DMS79 (cell line): ENCODE measurements around the gene TMEM144.

Source experiments
- DNase-seq: peaks from one replicate; lab custom pipeline; 2025; lab: John Stamatoyannopoulos, UW

TMEM144 gene

GRCh38 chr4:158209825-158210807 lies at the start of gene TMEM144:
TSS of gene TMEM144 (plus strand) at chr4:158210486. CDS start at chr4:158212668, 2,182 bp downstream.
- DNase-seq, result no peak

- no peak for DNase-seq
These were observed 48.5 kb upstream of the TMEM144 start for GRCh38 chr4:158161551-158162354.

GRCh38 chr4:158162631-158163030 lies 47.7 kb upstream of the TMEM144 start:
- DNase-seq, result no peak

GRCh38 chr4:158163941-158164767 lies 46.1 kb upstream of the TMEM144 start:
- DNase-seq, result no peak

DNA sequence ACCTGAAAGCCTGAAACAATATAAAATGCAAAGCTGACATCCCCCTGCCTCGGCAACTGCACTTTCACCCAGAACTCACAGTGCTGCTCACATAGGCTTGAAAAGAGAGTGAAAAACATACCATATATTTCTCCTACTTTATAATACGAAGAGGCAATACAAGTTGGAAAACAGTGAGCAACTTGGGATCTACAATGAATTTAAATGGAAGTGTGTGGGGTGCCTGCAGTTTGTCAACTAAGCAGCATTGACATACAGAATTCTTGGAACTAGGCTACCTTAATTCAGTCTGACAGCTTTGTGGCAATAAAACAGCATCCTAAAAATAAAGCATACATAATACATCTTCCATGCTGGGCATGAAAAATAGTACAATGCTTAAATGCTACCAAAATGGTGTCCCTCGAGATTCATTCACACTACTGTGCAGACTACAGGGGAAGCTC lies 45.5 kb upstream of the TMEM144 start:
- no peak for DNase-seq

GRCh38 chr4:158166701-158167100 lies 43.6 kb upstream of the TMEM144 start:
- DNase-seq, result no peak

- DNase-seq, result no peak
These were observed 41.7 kb upstream of the TMEM144 start for GRCh38 chr4:158168606-158169005.

DNA sequence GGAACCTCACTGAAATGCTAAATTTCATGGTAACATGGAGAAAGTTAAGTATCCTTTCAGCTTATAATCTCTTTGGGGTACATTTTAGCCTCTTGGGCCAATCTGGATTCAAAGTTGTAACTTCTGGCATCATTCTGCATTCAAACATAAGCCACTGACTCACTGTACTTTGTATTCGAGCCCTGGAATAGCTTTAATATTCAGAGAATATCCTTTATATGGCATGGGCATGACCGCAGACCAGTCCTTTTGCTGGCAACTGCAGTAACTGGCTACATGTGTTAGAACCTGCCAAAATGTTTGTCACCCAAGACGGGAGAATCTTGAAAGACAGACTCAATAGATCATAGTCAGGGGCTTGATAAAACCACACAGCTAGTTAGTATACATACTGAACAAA lies 40.8 kb upstream of the TMEM144 start:
- DNase-seq, result no peak

DNA sequence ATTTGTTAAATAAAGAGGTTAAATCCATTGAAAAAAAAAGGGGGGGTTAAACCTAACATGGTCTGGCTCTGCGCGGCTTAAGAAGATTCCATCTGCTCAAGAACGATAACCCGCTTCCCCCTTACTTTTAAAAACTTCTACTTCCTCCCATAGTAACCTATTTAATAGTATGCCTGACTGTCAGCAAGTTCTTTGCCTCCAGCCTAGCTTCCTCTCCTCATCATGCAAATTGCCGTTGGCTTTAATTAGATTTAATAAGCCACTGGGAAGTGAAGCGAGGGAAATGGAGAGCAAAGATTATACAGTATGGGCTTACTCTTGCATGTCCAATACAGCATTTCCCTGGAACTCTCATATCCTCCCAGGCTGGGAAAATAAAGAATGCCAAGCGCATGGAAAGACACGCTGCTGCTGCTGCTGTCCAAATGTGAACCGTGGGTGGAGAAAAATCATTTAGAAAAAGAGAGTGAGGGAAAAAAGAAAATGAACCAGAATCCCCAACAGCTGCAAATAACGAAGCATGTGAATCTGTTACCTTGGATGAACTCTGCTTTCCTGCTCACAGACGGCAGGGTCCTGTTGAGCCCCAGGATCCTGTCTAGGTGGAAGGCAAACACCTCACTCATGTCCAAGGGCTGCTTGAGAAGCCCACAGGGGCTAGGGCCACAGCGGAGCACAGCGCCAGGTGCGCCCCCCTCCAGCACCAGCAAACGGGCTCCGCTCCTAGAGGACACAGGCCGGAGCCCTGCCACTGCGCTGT lies 40.2 kb upstream of the TMEM144 start:
- DNase-seq, result no peak

GRCh38 chr4:158170691-158171561 lies 39.4 kb upstream of the TMEM144 start:
- DNase-seq, result no peak

GRCh38 chr4:158172261-158173258 lies 37.7 kb upstream of the TMEM144 start, which contains the start of gene GASK1B:
TSS of gene GASK1B (minus strand) at chr4:158173025. CDS start at chr4:158171375, 1,650 bp downstream.
- no peak for DNase-seq

DNA sequence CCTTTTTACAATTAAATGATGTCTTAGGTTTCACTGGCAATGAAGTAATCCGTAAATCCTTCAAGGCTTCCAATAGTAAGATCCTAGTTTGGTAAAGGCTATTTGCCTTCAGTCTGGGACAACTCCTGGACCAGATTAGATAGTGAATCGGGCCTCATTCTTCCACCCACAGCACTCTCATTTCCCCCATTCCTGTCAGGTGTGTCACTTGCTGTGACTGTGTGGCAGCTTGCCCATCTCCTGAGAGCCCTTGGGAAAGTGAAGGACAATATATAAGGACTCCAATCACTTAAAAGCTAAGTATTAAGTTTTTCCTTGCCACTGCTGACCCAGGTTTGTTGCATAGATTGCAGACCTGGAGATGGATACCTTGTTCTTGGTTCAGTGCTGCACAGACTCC lies 34.2 kb upstream of the TMEM144 start:
- no peak for DNase-seq

GRCh38 chr4:158176776-158177175 lies 33.5 kb upstream of the TMEM144 start:
- DNase-seq, result no peak

GRCh38 chr4:158179465-158179864 lies 30.8 kb upstream of the TMEM144 start:
- DNase-seq, result no peak

- DNase-seq, result no peak
These were observed 28.4 kb upstream of the TMEM144 start for GRCh38 chr4:158181906-158182305.

GRCh38 chr4:158182736-158183135 lies 27.6 kb upstream of the TMEM144 start:
- DNase-seq, result no peak

DNA sequence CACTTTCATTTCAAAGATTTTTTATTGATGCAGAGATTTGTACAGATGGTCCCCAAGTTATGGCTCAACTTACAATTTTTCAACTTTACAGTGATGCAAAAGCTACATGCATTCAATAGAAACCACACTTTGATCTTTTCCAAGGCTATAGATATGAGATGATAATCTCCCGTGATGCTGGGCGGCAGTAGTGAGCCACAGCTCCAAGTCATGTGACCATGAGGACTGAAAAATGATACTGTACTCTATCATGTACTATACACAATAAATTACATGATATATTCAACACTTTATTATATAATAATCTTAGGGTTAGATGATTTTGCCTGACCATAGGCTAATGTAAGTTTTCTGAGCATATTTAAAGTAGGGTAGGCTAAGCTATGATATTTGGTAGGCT lies 23.5 kb upstream of the TMEM144 start:
- DNase-seq, result no peak

DNA sequence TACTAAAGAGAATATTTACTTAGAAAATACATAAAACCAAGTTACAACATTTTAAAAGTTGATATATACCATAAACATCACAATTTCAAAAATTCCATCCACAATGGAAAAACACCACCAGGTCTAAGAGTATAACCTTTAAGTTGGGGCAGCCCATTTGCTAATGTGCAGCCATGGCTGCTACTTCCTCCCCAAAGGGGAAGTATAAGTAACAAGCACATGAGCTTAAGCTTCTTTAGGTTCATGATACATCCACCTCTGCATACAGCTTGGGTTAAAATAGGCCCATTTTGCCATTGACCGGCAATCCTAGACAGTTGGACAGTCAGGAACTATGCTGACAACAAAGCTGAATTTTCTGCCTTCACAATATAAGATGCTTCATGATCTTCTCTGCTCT lies 20.9 kb upstream of the TMEM144 start:
- no peak for DNase-seq

DNA sequence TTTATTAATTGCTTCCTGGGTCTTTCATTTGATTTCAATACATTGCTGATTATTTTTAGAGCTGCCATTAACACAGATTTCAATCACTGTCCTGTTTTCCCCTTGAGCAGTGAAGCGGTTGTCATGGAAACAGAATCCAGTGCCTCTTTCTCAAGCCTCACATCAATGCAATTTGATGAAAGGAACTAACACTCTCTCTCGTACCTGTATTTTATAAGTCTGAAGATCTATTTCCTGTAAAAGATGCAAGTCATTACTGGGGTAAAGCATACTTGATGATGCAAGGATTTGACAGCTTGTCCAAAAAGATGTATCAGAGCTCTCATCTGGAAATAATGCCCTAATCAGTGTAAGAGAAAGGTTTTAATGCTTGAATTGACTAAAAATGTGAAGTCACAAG lies 19.6 kb upstream of the TMEM144 start:
- no peak for DNase-seq
